Cerebellar nuclear complex (tissue), 1 donor: ENCODE results near the gene ATP8B3.
"Not testable (repeated sequence)": the region's sequence is repeated elsewhere in the genome, so short reads cannot be mapped to it uniquely, and the experiment has no call there.

Experiments
- DNase-seq, 2 experiments: peaks; one replicate each; lab custom pipeline; 2025; lab: John Stamatoyannopoulos, UW

The ATP8B3 gene

DNA sequence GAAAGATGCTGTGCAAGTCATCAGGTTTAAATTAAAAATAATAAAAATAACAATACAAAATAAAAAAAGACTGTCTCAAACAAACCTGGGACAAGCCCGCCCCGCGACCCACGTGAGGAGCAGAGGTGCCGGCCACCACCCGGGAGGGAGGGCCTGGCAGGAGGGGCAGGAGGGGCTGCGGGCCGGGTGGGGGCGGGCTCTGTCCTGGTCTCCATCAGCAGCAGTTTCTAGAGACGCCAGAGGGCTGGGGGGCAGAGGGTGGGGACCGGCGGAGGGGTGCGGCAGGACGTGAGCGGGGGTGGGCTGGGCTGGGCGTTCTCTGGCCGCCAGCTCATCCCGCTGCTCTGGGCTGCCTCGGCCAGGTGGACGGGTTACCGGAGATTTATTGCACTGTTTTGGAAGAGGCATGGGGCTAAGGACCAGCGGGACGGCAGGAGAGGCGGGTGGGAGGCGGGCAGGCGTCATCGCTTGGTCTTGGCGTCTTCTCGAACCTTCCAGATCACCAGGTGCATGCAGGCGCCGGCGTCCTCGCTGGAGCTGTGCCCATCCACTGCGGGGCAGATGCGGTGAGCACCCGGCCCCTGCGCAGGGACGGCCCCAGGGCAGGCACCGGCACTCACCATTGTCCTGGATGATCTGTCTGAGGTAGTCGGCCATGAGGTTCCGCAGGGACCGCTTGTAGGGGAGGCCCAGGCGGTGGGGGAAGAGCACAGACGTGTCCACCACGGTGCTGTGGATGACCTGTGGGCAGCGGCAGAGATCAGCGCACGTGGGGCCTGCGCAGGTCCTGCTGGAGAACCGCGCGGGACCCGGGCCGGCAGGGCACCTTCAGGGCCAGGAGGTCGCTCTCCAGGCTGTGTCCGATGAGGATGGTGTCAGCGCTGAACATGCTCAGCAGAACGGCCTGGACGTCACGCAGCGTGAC lies 3.8 kb upstream of the ATP8B3 start:
- no peak for DNase-seq

DNA sequence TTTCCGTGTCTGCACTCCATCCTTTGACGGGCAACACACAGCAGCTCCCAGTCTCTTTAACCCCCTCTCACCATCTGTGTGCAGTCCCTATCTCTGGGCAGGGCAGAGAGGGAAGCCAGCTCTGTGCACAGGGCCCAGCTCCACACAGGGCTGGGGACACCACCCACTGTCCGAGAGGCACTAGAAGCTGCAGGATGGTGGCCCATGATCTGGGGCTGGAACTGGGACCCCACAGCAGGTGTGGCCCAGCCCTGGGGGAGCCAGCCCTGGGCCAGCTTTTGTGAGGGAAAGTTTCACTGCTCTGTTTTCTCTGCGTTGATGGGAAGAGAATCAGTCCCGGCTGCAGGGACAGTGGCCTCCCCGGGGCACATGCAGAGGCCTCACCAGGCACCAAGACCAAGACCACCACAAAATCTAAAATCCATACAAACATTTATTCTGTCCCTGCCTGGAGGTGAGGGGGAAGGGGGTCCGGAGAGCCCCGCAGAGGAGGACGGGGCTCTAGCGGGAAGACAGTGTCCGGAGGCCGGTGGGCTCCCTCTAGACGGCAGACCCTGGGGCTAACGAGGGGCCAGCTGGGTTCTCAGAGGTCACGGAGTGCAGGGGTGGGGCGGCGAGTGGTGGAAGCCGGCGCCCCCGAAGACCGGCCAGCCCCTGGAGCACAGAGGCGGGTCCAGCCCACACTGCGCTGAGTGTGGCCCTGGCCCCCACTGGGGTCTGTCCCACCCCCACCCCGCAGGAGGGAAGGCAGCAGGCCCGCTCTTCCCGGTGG lies 2.9 kb upstream of the ATP8B3 start:
- DNase-seq, result no peak

DNA sequence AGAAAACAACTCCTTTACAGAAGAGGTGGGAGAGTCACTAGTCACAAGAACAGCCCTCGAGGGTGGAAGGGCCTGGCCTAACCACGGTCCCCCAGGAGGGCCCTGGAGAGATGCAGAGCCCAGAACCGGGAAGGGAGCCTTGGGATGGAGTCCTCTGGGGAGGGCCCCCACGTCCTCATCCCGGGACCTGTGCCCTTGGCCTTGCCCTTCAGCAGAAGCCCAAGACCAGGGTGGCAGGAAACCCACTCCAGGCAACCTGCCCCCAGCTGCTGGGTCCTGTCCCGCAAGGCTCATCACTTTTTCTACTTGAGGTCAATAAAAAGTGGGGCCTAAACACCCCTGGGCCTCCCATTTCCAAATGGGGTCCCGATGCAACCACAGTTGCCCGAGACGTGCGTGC lies 2.3 kb upstream of the ATP8B3 start:
- no peak for DNase-seq

DNA sequence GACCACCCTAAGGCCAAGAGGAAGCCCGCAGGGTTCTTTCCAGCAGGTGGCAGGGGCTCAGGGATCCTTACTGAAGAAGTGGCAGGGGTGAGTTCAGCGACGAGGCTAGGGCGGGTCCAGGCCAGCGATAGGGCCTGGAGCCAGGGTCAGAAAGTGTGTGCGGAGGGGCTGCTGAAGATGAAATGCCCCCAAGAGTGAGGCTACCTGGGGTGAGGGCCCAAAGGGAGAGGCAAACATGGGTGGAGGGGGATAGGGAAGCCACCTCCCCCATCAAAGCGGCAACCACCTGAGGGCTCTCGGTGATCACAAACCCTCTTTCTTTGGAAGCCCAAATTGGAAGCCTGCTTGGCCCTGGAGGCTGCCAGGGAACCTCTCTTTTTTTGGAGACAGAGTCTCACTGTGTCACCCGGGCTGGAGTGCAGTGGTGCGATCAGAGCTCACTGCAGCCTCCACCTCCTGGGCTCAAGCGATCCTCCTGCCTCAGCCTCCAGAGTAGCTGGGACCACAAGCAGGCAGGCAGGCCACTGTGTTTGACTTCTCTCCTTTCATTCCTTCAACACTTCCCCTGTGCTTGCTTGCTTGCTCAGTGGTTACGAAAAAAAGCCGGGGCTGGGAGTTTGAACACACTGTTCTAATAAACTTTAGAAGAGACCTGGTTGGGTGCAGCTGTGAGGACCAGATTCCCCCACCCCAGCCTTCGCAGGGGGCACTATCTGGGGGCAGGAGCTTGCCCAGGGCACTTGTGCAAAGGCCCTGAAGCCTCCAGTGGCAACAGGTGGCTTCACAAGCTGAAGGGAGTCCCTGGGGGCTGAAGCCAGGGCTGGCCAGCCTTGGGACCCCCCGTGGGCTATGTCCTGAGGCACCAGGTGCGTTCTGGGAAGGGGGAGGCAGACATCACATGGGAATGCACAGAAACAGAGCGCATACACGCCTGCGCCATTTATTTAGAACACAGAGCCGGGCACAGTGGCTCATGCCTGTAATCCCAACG lies 1.4 kb upstream of the ATP8B3 start:
- DNase-seq, result no peak

DNA sequence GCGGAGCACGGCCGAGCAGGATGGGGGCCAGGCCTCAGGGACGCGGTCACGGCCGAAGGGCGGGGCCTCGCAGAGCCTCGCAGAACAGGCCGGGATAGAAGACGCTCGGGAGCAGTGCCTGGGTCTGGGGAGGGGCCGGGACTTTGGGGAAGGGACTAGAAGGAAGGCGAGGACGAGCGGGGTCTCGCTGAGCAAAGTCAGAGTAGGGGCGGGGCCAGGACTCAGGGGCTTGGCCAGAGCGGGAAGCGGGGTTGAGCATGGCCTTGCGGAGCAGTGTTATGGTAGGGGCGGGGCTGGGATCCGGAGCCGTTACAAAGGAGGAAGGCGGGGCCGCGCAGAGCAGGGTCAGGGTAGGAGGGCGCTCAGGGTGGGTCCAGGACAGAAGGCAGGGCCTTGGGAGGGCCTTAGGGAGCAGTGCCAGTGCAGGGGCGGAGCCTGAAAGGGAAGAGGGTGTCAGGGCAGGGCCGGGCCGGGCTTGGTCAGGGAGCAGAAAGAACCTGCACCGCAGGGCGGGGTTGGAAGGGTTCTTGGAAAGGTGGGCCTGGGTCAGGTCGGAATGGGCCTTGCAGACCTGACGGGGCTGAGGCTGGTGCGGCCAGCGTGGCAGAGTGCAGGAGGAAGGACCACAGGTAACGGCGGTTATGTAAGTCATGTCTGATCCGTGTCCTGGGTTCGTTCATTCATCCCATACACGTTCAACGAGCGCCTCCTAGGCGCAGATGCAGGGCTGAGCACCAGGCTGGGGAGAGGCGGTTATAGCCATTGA lies 533 bp upstream of the ATP8B3 start:
- peak in 1 of 2 experiments; percentile 11 for DNase-seq

DNA sequence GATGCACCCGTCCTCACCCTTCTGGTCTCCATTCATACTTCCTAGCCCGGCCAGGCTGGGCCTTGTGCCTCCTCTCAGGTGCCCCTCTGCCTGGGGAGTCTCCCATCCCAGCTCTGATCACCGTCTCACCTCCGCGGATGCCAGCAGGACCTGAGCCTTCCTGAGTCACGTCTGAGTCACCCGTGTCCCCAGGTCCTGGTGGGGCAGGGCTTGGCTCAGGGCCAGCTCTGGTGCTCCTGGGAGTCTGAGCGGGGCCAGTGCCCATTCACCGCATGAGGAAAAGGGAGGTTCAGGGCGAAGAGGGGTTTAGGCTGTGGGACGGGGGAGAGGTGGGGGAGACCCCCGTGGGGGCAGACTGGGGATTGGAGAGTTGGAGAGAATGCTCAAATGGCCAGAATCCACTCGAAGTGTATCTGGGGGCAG lies 593 bp downstream of the ATP8B3 start:
- DNase-seq, result no peak

DNA sequence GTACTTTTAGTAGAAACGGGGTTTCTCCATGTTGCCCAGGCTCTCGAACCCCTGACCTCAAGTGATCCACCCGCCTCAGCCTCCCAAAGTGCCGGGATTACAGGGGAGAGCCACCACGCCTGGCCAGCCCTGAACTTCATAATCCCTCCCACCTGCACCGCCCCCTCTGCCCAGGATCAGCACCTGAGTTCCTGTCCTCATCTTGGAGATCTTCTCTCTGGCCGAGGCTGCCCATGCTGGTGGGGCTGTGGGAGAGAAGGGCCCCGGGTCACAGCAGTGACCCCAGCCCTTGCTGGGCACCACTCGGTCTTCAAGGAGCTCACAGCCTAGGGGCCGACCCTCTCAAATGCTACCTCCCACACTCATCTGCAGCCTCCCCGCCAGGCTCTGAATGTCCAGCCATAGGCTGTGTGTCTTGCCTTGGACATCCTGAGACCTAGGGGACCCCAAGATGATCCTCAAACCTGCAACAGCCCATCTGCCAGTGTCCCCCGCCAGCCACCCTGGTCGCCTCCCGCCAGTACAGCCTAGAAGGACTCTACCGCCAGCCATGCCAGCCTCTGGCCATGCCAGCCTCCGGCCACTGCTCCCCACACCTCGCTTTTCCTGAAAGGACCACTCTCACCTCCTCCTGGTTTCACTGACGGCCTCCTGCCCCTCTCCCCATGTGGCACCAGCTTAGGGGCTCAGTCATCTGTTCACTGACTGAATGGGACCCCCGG lies 1.5 kb downstream of the ATP8B3 start:
- no peak for DNase-seq

DNA sequence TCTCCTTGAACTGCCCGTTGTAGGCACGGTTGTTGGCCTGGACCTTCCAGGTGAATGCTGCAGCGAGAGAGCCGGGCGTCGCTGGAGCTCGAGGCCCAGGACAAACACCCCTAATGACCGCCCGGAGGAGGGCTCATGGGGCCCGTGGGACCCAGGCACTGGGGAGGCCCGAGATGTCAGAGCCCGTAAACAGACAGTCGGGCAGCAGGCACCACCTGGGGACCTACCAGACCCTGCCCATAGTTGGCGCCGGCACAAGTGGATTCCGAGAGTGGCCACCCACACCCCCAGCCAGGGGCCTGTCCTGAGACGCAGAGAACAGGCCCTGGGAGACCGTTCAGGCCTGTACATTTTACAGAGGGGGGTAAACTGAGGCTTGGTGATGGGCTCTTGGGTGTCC lies 2.4 kb downstream of the ATP8B3 start:
- DNase-seq, result no peak

DNA sequence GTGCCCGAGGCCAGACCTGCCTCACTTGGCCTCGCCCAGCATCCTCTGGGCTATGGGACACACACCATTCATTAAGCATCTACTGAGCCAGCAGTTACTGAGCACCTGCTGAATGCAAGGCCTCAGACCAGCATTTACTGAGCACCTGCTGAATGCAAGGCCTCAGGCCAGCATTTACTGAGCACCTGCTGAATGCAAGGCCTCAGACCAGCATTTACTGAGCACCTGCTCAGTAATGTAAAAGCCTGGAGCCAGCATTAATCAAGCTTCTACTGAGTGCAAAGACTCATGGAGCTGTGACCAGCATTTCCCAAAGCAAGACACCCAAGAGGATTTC lies 3.7 kb downstream of the ATP8B3 start:
- no peak for DNase-seq

DNA sequence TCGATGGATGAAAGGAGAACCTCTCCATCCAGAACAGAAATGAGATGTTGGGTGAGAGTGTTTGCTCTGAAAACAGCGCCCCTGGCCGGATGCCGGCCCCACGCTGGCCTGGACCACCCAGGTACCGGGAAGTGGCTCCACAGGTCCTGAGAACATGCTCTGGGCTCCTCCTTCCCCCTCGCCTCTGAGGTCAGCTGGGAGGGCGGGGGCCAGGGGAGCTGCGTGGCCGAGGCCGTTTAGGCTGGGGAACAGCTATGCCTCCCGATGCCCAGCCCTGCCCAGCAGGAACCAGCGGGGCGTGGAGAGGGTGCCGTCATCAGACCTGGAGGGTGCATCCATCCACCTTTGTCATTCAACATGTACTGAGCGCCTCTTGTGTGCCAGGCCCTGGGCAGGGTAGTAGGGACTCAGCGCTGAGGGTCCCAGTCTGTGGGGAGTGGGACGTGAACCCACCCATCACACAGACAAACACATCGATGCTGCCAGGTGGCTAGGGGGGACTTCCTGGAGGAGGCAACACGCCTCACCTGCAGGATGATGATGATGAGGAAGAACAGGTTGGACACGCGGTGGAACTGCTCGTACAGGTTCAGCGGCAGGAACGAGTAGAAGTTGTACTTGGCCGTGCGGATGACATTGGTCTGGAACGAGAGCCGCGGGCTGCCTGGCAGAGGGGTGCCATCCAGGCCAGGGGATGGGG lies 4.2 kb downstream of the ATP8B3 start:
- DNase-seq, result no peak

DNA sequence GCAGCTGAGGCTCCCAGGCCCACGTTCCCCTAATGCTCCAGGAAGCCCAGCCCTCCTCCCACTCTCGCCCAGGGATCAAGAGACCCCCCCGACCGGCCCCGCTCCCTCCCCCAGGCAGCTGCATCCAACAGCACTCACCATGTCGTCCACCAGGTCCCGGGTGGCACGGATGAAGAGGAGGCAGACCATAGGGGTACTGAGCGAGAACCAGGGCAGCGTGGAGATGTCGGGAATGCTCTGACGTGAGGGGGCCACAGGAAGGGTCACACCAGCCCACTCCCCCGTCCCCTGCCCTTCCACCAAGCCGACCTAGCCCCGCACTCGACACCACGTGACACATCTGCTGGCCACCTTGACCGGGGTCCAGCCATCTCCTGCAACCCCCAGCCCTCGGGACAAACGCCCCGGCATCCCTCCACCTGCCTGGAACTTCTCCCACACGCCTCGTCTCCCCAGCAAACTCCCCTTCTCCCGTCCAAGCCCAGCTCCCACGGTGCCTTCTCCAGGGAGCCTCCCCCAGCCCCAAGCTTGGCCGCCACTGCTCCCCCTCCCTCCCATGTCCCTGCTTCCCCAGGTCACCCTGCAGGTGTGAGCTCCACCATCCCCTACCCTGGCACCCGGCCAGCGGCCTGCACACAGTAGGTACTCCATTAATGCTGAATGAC lies 4.9 kb downstream of the ATP8B3 start:
- DNase-seq, result no peak

DNA sequence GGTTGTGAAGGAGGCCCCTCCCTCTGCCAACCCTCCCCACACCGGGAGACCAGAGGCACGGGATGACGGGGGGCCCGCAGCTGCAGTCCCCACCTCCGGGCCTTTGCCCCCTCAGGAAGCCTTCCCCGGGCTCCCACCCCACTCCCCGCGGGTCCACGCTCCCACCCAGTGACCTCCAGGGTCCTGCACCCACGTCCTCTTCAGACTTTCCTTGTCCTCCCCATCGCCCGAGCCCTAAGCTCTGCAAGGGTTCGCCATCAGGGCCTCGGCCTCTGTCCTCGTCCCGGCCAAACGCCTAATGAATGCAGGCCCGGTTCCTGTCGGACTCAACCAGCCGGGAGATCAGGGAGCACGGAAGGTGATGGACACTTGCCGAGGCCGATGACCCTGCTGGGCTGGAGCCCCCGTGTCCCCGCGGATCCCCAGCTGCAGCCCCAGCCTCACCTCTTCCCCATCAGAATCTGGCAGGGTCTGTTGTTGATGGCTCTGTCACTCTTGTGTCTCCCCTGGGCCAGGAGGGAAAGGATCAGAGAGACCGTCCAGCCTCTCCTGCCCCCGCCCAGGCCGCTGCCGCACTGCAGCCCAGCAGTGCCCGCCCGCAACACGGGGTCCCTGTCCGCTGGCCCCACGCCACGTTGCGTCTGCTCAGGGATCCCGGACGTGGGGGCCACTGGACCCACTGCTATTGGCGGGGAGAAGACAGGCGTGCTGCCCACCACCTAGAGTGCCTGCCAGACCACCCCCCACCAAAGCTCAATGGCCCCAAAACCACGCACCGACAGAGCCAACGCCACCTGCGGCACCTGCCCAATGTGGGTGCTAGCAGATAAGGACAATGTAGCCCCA lies 5.7 kb downstream of the ATP8B3 start:
- no peak for DNase-seq

DNA sequence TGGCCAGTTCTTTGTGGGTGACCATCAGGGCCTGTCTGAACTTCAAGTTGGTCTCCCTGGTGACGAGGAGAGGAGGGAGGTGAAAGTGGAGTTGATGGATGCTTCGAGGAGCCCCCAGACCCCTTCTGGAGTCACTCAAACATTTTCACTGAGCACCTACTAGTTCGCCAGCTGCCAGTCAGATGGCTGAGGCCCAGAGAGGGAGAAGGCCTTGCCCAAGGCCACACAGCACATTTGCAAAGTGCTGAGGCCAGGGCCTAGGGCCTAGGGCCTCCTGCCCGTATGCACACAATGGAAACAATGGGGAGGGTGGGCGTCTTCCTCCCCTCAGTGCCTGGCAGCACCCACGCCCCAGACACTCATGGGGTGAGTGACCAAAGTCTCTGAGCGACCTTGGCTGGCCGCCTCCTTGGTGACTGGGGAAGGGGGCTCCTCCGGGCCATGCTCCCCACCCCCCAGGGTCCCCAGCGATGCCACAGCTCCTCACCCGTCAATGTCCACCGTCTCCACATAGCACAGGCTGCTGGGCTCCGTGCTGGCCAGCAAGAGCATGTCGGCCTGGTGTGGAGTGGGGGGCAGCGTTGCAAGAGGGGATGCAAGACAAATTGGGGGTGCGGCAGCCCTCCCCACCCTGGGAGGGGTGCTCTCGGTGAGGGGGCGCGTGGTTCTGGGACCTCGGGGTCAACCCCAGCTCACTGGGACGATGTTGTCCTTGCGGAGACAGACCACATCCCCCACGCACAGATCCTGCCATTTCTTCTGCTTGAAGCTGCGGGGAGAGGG lies 6.5 kb downstream of the ATP8B3 start:
- no peak for DNase-seq

DNA sequence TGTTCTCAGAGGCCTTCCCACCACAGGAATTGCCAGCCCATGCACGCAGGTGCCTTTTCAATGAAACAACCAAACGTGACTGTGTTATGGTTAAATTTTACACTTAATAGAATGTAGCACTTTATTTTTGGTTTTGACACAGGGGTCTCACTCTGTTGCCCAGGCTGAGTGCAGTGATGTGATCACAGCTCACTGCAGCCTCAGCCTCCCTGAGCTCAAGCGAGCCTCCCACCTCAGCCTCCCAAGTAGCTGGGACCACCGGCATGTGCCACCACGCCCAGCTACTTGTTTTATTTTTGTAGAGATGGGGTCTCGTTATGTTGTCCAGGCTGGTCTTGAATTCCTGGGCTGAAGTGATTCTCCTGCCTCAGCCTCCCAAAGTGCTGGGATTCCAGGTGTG lies 7.2 kb downstream of the ATP8B3 start:
- no peak for DNase-seq

DNA sequence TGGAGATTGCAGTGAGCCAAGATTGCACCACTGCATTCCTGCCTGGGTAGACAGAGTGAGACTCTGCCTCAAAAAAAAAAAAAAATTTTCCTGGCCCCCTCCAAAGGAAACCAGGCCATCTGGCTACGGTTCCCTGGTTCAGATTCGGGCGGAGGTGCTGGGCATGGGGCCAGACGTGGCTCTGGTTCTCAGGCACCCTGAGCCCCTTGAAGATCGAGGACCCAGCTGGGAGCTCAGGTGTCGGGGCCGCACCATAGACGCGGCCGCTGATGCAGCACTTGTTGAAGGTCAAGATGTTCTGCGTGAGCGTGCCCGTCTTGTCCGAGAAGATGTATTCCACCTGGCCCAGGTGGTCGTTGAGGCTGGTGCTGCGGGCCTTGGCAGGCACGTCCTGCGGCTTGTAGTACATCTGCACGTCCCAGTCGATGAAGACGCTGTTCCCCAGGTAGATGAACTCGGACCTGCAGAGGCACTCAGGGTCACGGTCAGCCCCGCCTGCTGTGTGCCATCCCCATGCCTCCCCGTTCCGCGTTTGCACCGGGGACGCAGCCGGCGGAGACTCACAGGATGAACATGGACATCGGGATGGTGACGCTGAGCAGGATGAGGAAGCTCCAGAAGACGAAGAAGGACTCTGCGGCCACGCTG lies 12.3 kb downstream of the ATP8B3 start:
- no peak for DNase-seq

DNA sequence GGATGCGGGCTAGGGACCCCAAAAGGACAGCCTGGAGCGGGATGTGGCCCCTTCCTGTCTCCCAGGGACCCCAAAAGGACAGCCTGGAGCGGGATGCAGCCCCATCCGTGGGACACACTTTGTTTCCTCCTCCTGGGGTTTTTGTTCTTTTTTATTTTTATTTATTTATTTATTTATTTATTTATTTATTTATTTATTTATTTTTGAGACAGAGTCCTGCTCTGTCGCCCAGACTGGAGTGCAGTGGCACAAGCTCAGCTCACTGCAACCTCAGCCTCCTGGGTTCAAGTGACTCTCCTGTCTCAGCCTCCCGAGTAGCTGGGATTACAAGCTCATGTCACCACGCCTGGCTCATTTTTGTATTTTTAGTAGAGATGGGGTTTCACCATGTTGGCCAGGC lies 14.8 kb downstream of the ATP8B3 start:
- not testable (repeated sequence) for DNase-seq
